Body of pancreas (tissue), 4 donors: ENCODE results near the gene AHSA1.

Source experiments
- CTCF ChIP-seq, 7 experiments: fragments of 450-650 bp in 4 of 7; fragments of 200-600 bp in 3 of 7; sonication (generic) in 3 of 7; IDR thresholded peaks; one replicate each; pipeline ENCODE4 v1.5.1; 2016 to 2019; ENCODE audit warnings: antibody characterized with exemption in 7 of 7
- POLR2A ChIP-seq, 3 donors: fragments of 450-650 bp; IDR thresholded peaks; one replicate each; pipeline ENCODE4 v1.6.1; 2016; ENCODE audit warnings: antibody characterized with exemption in 3 of 3, mild to moderate bottlenecking in 2 of 3

- TF ChIP-seq CTCF (IDR thresholded peaks at IDR 0.05) (no peak), POLR2A (IDR thresholded peaks at IDR 0.05) (no peak)
Observed at GRCh38 chr14:77508876-77509275, 51.0 kb downstream of the AHSA1 start.
